Effector CD8-positive, alpha-beta T cell (primary cell): ENCODE measurements around the gene FOXE1.

Source experiments
- DNase-seq: peaks from one replicate; lab custom pipeline; 2025; lab: John Stamatoyannopoulos, UW

Gene FOXE1

DNA sequence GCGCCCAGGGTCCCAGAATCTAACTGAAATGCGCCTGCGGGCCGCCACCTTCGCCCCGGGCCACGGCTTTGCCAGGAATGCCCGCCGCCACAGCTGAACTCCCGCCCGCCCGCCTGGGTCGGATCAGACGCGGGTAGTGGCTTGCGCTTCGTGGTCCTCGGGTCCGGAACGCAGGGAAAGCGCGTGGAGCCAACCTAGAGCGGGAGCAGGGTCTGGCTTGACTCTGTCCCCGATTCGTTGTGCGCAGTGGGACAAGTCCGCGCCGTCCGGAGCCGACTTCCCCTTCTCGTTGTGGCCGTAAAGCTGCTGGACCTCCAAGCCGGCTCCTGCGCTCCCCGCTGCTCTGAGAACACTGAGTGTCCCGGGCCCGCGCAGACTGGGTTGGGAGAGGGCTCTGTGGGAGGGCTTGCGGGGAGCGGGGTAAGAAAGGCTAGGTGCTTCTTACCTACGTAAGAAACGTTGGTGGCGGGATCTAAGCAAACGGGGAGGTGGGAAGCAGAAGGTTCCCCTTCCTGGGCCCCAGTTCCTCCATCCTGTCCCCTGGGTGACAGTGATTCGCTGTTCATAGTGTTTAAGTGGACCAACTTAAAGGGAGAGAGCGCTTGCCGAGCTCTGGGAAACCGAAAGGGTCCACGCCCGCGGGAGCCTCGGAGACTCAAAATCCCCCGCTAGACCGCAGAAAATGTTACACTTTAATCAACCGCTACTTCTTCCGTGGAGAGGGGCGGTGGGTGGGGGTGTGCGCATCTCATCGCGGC lies 4.4 kb upstream of the FOXE1 start:
- no peak for DNase-seq

DNA sequence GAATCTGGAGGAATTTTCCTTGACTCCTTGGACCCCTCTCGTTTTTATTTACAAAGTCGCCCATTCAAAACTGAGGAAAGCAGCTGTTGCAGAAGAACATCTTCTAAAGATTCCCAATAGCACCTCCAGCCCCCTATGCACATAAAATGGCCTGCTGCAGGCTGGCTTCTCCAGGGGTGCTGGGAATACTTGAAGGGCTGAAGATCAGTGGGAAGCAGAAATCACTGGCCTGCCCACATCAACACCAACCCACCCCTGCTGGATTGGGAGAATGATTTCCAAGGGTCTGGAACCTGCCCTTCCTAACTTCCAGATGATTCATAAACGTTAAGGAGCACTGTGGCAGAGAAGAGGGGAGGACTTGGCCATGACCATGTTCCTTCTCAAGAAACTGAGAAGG lies 3.0 kb upstream of the FOXE1 start:
- no peak for DNase-seq

DNA sequence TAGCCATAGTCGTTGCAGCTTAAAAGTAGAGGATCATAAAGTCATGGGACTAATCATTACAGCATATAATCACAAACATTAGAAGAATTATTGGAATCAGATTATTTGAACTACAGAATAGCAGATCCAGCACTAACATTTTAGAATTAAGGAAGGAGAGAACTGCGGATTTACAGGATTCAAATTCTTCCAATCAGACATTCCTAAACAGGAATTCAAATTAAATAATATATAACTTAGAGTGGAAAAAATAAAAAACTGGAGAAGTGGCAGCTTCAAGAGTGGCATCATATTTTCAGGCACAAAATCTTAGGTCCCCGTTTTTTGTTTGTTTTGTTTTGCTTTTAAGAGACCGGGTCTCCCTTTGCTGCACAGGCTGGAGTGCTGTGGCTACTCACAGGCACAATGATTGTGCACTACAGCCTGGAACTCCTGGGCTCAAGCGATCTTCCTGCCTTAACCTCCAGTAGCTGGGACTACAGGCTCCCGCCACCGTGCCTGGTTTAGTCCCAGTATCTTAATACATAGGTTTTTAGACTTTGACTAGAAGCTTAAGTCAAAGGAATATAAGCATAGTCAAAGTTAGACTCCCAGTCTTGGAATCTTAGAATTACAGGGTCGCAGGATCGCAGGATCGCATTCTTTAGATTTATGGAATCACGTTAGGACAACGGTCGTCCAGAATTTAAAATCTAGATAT lies 2.1 kb upstream of the FOXE1 start:
- DNase-seq, result no peak

DNA sequence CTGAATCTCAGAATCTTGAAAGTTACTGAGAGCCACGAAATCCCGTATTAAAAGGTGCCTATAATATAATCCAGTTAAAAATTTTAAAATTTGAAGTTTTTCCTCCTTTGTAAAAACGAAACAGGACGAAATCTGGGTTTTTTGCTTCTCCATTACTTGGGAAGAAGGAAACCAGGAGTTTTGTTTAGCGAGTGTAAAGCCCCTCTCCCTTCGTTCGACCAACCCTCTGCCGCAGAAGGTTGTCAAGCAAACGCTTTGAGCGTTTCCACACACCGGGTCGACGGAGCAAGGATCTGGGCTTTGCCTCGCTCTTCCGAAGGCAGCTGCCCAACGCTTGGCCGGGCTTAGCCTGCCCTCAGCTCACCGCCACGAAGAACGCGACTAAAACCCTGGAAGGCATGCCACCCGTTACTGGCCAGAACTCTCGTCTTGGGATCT lies 1.6 kb upstream of the FOXE1 start:
- DNase-seq, result no peak

DNA sequence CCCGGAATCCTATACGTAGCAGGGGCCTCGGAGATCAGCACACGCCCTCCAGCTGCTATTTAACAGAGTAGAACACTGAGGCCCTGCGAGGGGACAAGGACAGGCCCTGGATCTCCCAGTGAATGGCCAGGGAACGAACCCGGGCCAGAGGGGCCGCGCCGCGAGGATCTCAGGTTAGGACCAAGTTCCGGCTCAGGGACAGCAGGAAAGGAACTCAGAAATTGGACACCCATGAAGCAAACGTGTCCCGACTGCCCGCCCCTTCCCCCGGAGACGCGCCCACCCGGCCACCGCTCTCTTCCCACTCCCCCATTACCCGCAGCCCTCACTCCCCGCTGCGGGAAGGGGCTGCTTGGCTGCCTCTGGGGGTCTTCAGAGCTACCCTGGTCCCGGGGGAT lies 1.0 kb upstream of the FOXE1 start:
- DNase-seq, result no peak

DNA sequence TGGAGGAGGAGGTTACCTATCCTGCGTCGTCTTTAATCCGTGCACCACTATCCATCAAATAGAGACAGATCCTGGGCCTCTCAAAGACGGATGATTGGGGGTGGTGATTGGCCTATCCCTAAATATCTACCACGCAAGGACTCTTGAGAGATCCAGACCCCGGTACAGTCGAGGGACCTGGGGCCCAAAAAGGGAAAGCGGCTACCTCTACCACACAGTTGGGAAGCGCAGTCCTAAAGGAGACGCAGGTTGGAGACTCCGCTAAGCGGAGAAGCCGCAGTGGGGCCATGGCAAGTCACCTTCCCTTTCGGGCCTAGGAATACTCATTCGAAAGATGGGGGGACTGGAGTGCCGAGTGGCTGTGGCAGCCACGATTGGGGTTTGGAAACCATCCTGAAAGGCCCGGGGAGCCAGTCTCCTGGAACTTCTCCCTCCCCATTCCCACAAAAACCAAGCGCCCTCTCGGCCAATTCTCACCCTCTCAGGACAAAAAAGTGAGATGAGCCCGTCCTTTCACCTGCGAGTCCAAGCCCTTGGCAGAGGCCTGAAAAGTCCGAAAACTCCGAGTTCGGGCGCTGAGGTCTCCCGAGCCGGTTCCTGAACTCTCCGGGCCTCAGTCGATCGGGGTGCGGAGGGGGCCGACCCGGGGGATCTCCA lies 499 bp upstream of the FOXE1 start:
- DNase-seq, result no peak

DNA sequence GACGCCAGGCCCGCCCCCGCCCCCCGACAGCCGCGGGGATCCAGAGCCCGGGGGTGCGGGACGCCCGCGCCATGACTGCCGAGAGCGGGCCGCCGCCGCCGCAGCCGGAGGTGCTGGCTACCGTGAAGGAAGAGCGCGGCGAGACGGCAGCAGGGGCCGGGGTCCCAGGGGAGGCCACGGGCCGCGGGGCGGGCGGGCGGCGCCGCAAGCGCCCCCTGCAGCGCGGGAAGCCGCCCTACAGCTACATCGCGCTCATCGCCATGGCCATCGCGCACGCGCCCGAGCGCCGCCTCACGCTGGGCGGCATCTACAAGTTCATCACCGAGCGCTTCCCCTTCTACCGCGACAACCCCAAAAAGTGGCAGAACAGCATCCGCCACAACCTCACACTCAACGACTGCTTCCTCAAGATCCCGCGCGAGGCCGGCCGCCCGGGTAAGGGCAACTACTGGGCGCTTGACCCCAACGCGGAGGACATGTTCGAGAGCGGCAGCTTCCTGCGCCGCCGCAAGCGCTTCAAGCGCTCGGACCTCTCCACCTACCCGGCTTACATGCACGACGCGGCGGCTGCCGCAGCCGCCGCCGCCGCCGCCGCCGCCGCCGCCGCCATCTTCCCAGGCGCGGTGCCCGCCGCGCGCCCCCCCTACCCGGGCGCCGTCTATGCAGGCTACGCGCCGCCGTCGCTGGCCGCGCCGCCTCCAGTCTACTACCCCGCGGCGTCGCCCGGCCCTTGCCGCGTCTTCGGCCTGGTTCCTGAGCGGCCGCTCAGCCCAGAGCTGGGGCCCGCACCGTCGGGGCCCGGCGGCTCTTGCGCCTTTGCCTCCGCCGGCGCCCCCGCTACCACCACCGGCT lies 1.0 kb downstream of the FOXE1 start:
- DNase-seq, result no peak

DNA sequence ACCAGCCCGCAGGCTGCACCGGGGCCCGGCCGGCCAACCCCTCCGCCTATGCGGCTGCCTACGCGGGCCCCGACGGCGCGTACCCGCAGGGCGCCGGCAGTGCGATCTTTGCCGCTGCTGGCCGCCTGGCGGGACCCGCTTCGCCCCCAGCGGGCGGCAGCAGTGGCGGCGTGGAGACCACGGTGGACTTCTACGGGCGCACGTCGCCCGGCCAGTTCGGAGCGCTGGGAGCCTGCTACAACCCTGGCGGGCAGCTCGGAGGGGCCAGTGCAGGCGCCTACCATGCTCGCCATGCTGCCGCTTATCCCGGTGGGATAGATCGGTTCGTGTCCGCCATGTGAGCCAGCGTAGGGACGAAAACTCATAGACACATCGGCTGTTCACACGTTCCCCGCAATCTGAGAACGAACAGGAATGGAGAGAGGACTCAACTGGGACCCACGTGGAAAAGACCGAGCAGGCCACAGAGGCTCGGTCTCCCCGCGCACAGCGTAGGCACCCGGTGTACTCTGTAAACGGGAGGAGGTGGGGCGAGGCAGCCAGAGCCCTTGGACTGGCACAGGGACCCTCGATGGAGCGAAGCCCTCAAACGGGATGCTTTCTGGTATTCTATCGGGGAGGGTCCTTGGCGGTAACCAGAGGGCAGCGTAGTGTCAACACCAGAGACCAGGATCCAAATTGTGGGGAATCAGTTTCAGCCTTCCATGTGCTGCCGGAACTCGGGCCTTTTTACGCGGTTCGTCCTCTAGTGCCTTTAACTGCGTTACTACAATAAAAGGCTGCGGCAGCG lies 1.9 kb downstream of the FOXE1 start:
- no peak for DNase-seq

DNA sequence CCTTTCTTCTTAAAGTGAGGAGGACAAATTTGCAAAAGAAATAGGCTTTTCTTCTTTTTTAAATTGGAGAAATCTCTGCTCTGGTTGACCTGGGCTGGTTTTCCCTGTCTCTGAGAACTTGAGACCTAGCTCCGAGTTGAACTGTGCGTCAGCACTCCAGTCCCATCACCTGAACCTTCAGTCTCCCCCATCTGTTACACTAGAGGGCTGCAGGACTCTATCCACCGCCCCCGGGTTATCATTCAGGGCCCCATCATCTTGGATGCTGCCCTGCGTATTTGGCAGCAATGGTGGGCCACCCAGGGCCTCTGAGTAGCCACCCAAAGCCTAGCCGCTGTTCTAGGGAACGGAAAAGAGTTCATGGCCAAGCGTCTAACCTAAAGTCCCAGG lies 2.5 kb downstream of the FOXE1 start:
- no peak for DNase-seq

DNA sequence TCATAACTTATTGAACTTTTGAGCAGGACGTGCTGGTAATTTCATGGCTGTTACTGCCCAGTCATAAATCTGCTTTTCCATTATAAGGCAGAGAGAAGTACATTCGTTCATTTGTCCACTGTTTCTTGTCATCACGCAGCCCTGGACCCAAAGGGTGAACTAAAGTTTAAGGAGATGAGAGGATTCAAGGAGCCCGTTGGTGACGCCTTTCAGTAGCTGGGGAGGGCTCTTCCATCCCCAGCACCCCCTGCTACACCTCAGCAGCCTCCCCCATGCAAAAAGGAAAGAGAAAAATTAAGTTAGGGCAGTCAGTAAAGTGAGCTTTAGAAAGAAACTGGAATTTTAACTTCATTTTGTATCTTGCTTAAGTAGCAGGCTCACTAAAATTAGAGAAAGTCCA lies 2.9 kb downstream of the FOXE1 start:
- DNase-seq, result no peak

DNA sequence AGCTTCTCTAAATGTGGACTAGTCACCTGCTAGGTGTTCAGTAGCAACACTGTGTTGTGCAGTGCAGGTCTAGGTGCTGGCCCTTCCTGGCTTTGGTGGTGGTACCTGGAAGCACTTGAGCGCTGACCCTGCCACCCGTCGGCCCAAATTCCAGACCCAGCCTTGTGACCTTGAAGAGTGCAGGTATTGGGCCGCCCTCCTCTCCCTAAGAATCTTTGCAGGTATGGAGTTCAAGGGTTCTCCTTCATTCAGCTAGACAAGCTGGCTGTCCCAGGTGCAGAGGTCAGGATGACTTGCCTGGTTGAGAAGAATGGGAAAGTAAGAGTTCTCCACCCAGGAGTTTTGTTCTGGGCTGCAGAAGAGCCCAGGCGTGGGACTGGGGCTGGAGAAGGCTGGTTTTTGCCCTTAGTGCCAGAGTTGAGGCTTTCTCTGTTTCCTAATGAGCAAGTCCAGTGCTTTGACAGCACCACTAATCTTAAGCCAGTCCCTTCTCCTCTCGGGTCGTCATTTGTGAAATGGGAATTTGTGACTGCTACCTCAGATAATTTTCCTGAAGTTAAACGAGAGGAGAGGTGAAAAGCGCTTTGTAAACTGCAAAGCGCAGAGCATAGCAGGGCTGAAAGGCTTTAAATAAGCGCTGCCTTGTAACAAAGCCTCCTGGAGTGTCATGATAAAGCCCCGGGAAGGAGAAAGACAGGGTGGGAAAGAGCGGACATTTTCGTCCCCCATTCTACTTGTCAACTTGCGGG lies 4.0 kb downstream of the FOXE1 start:
- DNase-seq, result no peak

DNA sequence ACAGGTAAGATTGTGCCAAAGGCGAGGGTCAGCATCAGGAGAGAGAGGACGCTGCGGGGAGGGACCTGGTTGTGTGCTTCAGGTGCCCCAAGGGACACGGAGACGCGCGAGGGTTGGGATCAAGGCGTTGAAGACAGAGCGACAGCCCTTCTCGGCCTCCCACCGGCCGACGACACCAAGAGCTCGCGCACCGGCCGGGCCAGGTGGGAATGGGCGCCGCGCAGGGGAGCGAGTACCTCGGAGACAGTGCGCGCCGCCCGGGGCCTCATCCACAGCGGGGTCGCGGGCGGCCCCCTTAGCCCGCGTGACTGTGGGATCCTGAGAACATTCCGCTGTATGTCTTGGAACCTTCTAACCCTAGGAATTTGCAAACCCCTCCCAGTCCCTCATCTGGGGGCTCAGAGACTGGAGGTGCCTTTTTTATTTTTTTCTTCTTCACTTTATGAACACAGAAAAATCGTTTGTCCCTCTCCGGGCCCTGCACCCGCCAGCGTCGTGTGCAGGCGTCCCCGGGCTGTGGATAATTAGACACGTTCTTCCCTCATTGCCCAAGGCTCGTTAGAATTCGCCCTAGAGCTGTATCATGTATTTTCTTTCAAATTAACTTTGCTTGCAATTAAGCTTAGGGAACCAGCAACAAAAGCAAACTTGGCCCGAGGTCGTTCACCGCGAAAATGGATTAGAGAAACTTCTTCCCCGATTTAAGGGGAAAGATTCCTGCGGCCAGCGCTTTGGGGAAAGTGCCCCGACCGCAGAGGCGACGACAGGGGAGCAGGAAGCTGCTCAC lies 4.8 kb downstream of the FOXE1 start:
- DNase-seq, result no peak

DNA sequence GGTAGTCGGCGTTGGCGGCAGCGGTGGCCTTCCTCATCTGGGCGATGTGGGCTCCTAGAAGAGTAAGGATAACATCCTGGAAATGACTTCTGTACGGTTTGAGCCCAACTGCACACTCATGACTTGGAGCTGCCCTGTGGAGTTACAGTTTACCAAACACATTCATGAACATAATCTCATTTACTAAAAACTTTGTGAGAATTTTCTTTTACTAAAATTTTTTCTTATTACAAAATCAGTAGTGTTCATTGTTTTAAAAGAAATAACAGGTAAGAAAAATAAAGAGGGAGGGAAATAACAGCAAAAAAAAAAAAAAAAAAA lies 5.3 kb downstream of the FOXE1 start:
- no peak for DNase-seq

DNA sequence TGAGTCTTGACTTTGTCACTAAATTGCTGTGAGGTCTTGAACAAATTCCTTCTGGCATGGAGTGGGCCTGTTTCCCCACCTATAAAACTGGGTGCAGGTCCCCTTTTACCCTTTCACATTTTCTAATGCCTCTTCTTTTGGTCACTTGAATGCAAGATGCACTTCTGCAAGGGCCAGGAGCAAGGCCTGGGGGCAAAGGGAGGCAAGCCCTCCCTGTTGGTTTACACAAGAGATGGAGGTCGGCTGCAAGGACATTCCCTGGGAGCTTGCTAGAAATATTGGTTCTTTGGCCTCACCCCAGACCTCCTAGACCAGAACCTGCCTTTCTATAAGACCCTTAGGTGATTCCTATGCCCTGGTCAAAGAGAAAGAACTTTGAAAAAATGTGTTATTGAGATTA lies 5.8 kb downstream of the FOXE1 start:
- no peak for DNase-seq

DNA sequence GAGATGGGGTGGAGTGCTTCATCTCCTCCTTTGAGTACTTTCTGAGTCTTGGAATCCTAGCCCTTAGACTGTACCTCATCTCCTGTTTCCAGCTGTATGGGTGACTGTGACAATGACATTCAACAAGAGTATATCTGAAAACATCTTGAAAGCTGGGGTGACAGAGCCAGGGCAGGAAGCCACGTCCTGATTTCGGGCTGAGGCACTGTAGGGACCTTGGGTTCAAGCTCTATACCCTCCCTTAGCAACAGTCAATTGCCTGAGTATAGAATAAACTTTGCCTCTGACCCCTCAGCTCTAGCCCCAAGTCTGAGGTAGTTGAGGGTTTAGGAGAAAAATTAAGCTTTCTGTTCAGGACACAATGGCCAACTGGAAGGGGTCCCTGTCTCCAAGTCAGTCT lies 6.3 kb downstream of the FOXE1 start:
- DNase-seq, result no peak

DNA sequence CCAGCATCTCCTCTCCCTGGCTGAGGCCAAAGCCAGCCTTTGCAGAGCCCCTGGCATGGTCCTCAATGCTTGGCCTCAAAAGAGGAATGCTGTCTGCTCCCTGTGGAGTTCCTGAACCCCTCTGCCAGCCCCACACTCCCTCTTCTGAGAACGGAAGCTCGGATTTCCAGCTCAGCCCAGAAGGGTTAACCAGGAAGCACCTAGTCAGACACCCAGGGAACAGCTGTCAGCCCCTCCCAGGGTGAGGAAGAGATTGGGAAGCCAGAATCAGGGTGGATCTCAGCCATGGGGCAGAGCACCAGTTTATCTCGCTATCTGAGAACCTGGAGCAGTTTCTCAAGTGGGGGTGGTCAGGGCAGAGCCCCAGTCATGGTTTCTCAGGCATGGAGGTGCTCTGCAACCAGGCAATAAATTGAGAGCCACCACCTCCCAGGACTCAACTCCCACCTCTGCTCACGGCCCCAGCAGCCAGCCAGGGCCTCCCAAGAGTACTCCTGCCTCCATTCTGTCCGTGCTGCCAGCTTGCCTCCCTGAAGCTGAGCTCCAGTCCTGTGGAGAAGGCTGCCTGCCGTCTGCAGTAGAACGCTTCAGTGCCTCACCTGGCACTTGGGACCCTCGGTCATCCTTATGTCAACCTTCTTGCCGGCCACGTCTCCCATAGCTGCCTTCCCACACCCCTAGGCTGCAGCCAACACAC lies 7.6 kb downstream of the FOXE1 start:
- no peak for DNase-seq

DNA sequence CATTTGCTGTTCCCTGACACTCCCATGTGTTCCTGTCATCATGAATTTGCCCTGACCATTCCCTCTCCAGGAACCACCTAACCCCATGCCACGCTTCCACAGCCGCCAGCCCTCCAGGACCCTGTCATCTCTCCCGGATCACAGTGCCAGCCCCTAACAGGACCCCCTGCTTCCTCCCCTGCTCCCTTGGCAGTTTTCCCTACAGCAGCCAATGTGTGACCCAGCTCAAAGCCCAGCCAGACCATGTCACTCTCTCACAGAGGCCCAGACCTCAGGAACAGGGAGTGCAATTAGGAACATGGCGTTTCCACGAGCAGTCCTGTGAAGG lies 8.1 kb downstream of the FOXE1 start:
- no peak for DNase-seq

DNA sequence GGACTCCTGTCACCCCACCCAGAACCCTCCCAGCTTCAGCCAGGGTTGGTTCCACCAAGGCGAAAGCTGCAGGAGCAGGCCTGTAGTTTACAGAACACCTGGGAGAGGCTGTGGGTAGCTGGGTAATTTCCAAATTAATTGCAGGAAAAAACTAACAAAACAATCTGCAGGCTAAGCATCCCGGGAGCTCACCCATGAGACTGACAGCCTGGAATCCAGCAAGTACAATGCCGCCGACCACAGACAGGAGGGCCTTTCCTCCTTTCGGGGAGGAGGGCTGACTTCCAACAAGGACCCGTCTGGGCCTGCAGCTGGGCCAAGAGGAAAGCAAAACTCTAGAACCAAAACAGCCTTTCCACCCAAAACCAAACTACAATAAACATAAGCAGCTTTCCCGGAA lies 10.3 kb downstream of the FOXE1 start:
- no peak for DNase-seq

DNA sequence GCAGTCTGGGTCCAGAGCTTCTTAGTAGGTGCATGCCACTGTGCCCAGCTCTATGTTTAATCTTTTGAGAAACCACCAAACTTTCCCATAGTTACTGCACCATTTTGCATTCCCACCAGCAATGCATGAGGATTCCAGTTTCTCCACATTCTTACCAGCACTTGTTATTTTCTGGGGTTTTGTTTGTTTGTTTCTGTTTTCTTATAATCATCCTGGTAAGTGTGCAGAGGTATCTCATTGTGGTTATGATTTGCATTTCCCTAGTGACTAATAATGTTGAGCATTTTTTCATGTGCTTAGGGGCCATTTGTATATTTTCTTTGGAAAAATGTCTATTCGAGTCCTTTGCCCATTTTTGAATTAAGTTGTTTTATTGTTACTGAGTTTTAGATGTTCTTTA lies 11.4 kb downstream of the FOXE1 start:
- no peak for DNase-seq

DNA sequence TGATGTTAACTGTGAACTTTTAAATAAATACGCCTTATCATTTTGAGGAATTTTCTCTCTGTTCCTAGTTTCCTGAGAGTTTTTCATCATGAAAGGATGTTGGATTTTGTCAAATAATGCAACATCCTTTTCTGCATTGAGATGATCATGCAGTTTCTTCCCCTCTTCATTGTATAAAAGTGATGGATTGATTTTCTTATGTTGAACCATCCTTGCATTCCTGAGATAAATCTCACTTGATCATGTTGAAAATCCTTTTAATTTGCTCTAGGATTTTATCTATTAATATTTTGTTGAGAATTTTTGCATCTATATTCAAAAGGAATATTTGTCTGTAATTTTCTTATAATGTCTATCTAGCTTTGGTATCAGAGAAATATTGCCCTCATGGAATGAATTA lies 13.3 kb downstream of the FOXE1 start:
- no peak for DNase-seq
